Heart left ventricle (tissue), 16 donors: ENCODE results near the gene ZNF419. TPM values are rescaled to one million over a fixed set of nuclear protein-coding genes. Genes with fewer than 3 reads are reported as not detected.
A peak's percentile ranks its signal among the peaks of the same experiment; 100 is the strongest.
"Not testable (repeated sequence)": the region's sequence is repeated elsewhere in the genome, so short reads cannot be mapped to it uniquely, and the experiment has no call there.

Experiments
- ATAC-seq, 4 donors: fragments of 200-7000 bp; cut with Tn5 transposase; one replicate each; pipeline ENCODE4 v1.9.1; 2020 to 2022; ENCODE audit warnings: moderate library complexity in 4 of 4, mild to moderate bottlenecking in 3 of 4, moderate number of reproducible peaks in 1 of 4
- DNase-seq, 5 donors: peaks; one replicate each; pipeline ENCODE4 v3.0.0-alpha.2; 2020
- H3K27ac ChIP-seq, 12 donors: fragments of 200-600 bp; sonication (generic) in 4 of 12; one replicate each; pipeline versions ENCODE4 v1.5.0 to v1.8.0; 2016 to 2022; ENCODE audit warnings: mild to moderate bottlenecking in 2 of 12
- H3K27me3 ChIP-seq, 9 donors: fragments of 200-600 bp; sonication (generic) in 2 of 9; one replicate each; pipeline versions ENCODE4 v1.5.1 to v1.8.0; 2016 to 2022; ENCODE audit warnings: mild to moderate bottlenecking in 3 of 9
- H3K36me3 ChIP-seq, 9 donors: fragments of 200-600 bp; sonication (generic) in 2 of 9; one replicate each; pipeline versions ENCODE4 v1.5.0 to v1.8.0; 2018 to 2022; ENCODE audit warnings: mild to moderate bottlenecking in 2 of 9
- H3K4me1 ChIP-seq, 12 donors: fragments of 200-600 bp; sonication (generic) in 4 of 12; one replicate each; pipeline versions ENCODE4 v1.5.0 to v1.8.0; 2016 to 2022; ENCODE audit warnings: mild to moderate bottlenecking in 3 of 12
- H3K4me3 ChIP-seq, 12 donors: fragments of 200-600 bp; sonication (generic) in 4 of 12; one replicate each; pipeline versions ENCODE4 v1.5.0 to v1.8.0; 2017 to 2022; ENCODE audit warnings: mild to moderate bottlenecking in 9 of 12, moderate library complexity in 4 of 12
- H3K9me3 ChIP-seq, 12 donors: fragments of 200-600 bp; sonication (generic) in 4 of 12; one replicate each; pipeline versions ENCODE4 v1.5.0 to v1.8.0; 2016 to 2022; ENCODE audit warnings: mild to moderate bottlenecking in 1 of 12
- CTCF ChIP-seq, 12 donors: fragments of 200-600 bp; sonication (generic) in 4 of 12; IDR thresholded peaks; one replicate each; pipeline versions ENCODE4 v1.5.0 to v1.8.0; 2018 to 2022; ENCODE audit warnings: antibody characterized with exemption in 12 of 12, mild to moderate bottlenecking in 5 of 12
- POLR2A ChIP-seq, 2 donors: fragments of 450-650 bp; IDR thresholded peaks; one replicate each; pipeline ENCODE4 v1.6.1; 2017; ENCODE audit warnings: antibody characterized with exemption in 2 of 2, mild to moderate bottlenecking in 2 of 2, moderate library complexity in 2 of 2
- WGBS, 4 donors: extraction: QIAGEN DNeasy Blood & Tissue Kit in 2 of 4; methylation state at CpG; one replicate each; pipeline versions ENCODE4 v1.1.5 to v1.1.7; 2013 to 2018; 5-methylcytosine and 5-hydroxymethylcytosine counted together
- intact Hi-C, 10 donors: fragments of 100-400 bp; cut with DNase I; formaldehyde crosslinking; loops; one replicate each; pipeline versions ENCODE4 v1.11.1 to v1.14.2; 2022
- polyA plus RNA-seq, 2 donors: library from polyadenylated mRNA; stranded (reverse); fragments of 200-250 nt; gene quantifications; one replicate each; pipeline ENCODE4 v1.2.3, GENCODE V29; 2013
- total RNA-seq, 9 donors: library from RNA; depleted of rRNA in 2 of 9; stranded (reverse); fragments of >200 nt in 2 of 9; fragmentation: NEBNext Ultra II Directional in 3 of 9; extraction: Animal tissue kit (Norgen Biotek cat#: 25700) in 3 of 9; gene quantifications; one replicate each; pipeline versions ENCODE4 v1.1.0 to v1.2.4, GENCODE V29; 2016 to 2023
- donor health status: ischemic (EF 13 %, LVEDD 7.1; RV severe dilation, severe dysfunction).
- donor health status: healthy with polysubstance abuse.
- donor health status: DM: no; HTN: yes; CAD: no.
- donor health status: DM: no; HTN: no; CAD: no.
- donor health status: ischemic (EF 25% LVEDD 6.9; RV normal size, moderate dysfunction).
- donor health status: ischemic (EF 25% LVEDD 5.7; RV mildly dilated, moderate dysfunction).
- donor health status: healthy.
- donor health status: DM: yes; HTN: yes; CAD: no.
- donor health status: ischemic (EF 35%, LVEDD 5.7; RV mildly dilated, moderate dysfunction).
- donor health status: nonischemic (EF 11% LVEDD 7.7; RV severe dilation, severe dysfunction).
- donor health status: DM: yes; HTN: yes; CAD: no.
- donor health status: PGD.
- donor health status: ischemic (EF 29% LVEDD 5.4; RV normal size, mild dysfunction).
- donor health status: nonischemic (EF 23%, LVEDD 6.1; RV moderate dilation, normal function).

The ZNF419 gene
- total and polyA plus RNA-seq, 11 donors, result 5.6 to 11.5 (median 7.6) TPM

- no peak for DNase-seq
- Histone ChIP-seq H3K27ac (no peak overlapping the region), H3K4me3 (no peak overlapping the region), H3K4me1 (no peaks in the 10 kb centered on the region), H3K27me3 (no peaks in the 10 kb centered on the region), H3K36me3 (peaks cover 0 to 63% (median 35%) of the 10 kb centered on the region in 9 donors), H3K9me3 (peaks cover 0 to 46% (median 35%) of the 10 kb centered on the region in 12 donors)
- WGBS, 4 donors, result 81 to 91% (median 91%) methylated on average over 5 of the region's 5 CpGs
- TF ChIP-seq POLR2A (IDR thresholded peaks at IDR 0.05), result no peak
- TF ChIP-seq CTCF (IDR thresholded peaks at IDR 0.05), result no peak
- intact Hi-C loops, result no loop called here
- ATAC-seq, result no peak
These were observed 27.7 kb downstream of the ZNF419 start for GRCh38 chr19:57515255-57515654.

GRCh38 chr19:57518021-57518420 is 30.5 kb downstream of the ZNF419 start:
- intact Hi-C loops, H3K27me3 ChIP-seq, H3K4me1 ChIP-seq, DNase-seq, H3K27ac ChIP-seq, ATAC-seq, H3K4me3 ChIP-seq: not testable (repeated sequence)
- H3K36me3 ChIP-seq, result peaks cover 0 to 48% (median 26%) of the 10 kb centered on the region in 9 donors
- peaks cover 0 to 20% (median 14%) of the 10 kb centered on the region in 12 donors for H3K9me3 ChIP-seq
- WGBS, 4 donors, result 87 to 91% (median 89%) methylated on average over 4 of the region's 4 CpGs

GRCh38 chr19:57527136-57527881 is 39.8 kb downstream of the ZNF419 start, which contains the start of gene ZNF549:
TSS of gene ZNF549 (plus strand) at chr19:57527356. CDS start at chr19:57527574, 218 bp downstream.
- Histone ChIP-seq H3K27ac (peak within 1 kb of the TSS; percentile 59 to 91 (median 84)), H3K4me3 (peak within 1 kb of the TSS; percentile 69 to 98 (median 84)), H3K27me3 (no peaks in the 10 kb centered on the region), H3K36me3 (peaks cover 0 to 21% (median 13%) of the 10 kb centered on the region in 9 donors), H3K9me3 (peaks cover 0 to 33% (median 9%) of the 10 kb centered on the region in 12 donors), H3K4me1 (peaks cover 0 to 16% (median 13%) of the 10 kb centered on the region in 12 donors)
- peak; percentile 100 for ATAC-seq
- peak; percentile 89 to 93 (median 91) for DNase-seq
- TF ChIP-seq POLR2A (IDR thresholded peaks at IDR 0.05) (peak in 1 of 2 donors; percentile 46), CTCF (IDR thresholded peaks at IDR 0.05) (no peak)
- 0 to 2% (median 1%) methylated on average over 52 to 64 of the region's 64 CpGs for WGBS, 4 donors
- intact Hi-C loops, result loop anchor here in 2 of 10 donors (2.0 to 5.0 kb wide), 2 partner anchors 31 to 50 kb away; partner anchors contain the start of genes ZNF416 (in 1 of the 2) and ZNF550 (in 1 of the 2)

GRCh38 chr19:57537953-57538547 is 50.5 kb downstream of the ZNF419 start:
- Histone ChIP-seq H3K9me3 (peaks cover 0 to 100% (median 93%) of the 10 kb centered on the region in 12 donors), H3K4me3 (no peak overlapping the region), H3K27me3 (no peaks in the 10 kb centered on the region), H3K36me3 (peaks cover 12 to 100% (median 72%) of the 10 kb centered on the region in 9 donors), H3K4me1 (no peaks in the 10 kb centered on the region), H3K27ac (no peak overlapping the region)
- ATAC-seq, result no peak
- WGBS, 4 donors, result 96 to 99% (median 98%) methylated on average over 7 of the region's 7 CpGs
- DNase-seq, result no peak
- TF ChIP-seq POLR2A (IDR thresholded peaks at IDR 0.05) (no peak), CTCF (IDR thresholded peaks at IDR 0.05) (no peak)
- intact Hi-C loops, result no loop called here

Other genes with a start within 250 kb of the ZNF419 start
- gene ZNF805, start 247.1 kb upstream of the ZNF419 start, total RNA-seq, result 10 to 100 TPM in 7 of 9 donors, 1 to 10 TPM in 2; 7.0 to 15.3 (median 11.4) TPM
- gene ZNF805, start 247.1 kb upstream of the ZNF419 start, polyA plus RNA-seq, result 1 to 10 TPM in 1 of 2 donors, under 1 TPM in 1; 0.80 to 2.4 TPM
- gene ZNF460, start 207.3 kb upstream of the ZNF419 start, total RNA-seq, result 10 to 100 TPM; 20.1 to 47.9 (median 38.0) TPM
- 1 to 10 TPM; 3.6 to 4.6 TPM for gene ZNF460, start 207.3 kb upstream of the ZNF419 start, polyA plus RNA-seq
- gene ZNF543, start 167.3 kb upstream of the ZNF419 start, total RNA-seq, result 1 to 10 TPM; 4.3 to 9.1 (median 7.1) TPM
- 1 to 10 TPM; 1.6 to 2.0 TPM for gene ZNF543, start 167.3 kb upstream of the ZNF419 start, polyA plus RNA-seq
- gene ZNF304, start 136.5 kb upstream of the ZNF419 start, total RNA-seq, result 10 to 100 TPM in 4 of 9 donors, 1 to 10 TPM in 5; 7.0 to 14.5 (median 9.7) TPM
- 1 to 10 TPM; 2.7 to 6.1 TPM for gene ZNF304, start 136.5 kb upstream of the ZNF419 start, polyA plus RNA-seq
- 10 to 100 TPM in 5 of 9 donors, 1 to 10 TPM in 4; 7.4 to 35.0 (median 12.3) TPM for gene TRAPPC2B, start 124.2 kb upstream of the ZNF419 start, total RNA-seq
- 10 to 100 TPM; 34.4 to 35.6 TPM for gene TRAPPC2B, start 124.2 kb upstream of the ZNF419 start, polyA plus RNA-seq
- gene ZNF547, start 124.2 kb upstream of the ZNF419 start, total RNA-seq, result 1 to 10 TPM; 1.9 to 3.7 (median 2.6) TPM
- gene ZNF547, start 124.2 kb upstream of the ZNF419 start, polyA plus RNA-seq, result 1 to 10 TPM; 1.7 to 2.0 TPM
- 10 to 100 TPM; 11.6 to 20.3 (median 15.3) TPM for gene ZNF548, start 97.9 kb upstream of the ZNF419 start, total RNA-seq
- gene ZNF548, start 97.9 kb upstream of the ZNF419 start, polyA plus RNA-seq, result 10 to 100 TPM in 1 of 2 donors, 1 to 10 TPM in 1; 5.1 to 12.0 TPM
- gene ZNF17, start 76.6 kb upstream of the ZNF419 start, total RNA-seq, result 10 to 100 TPM in 2 of 9 donors, 1 to 10 TPM in 7; 3.9 to 13.5 (median 9.0) TPM
- 1 to 10 TPM; 3.2 to 8.5 TPM for gene ZNF17, start 76.6 kb upstream of the ZNF419 start, polyA plus RNA-seq
- gene ZNF749, start 52.4 kb upstream of the ZNF419 start, total RNA-seq, result 1 to 10 TPM; 2.0 to 8.2 (median 3.7) TPM
- 10 to 100 TPM in 1 of 2 donors, 1 to 10 TPM in 1; 1.2 to 17.4 TPM for gene ZNF749, start 52.4 kb upstream of the ZNF419 start, polyA plus RNA-seq
- 1 to 10 TPM; 2.1 to 6.2 (median 3.0) TPM for gene VN1R1, start 30.6 kb upstream of the ZNF419 start, total RNA-seq
- gene VN1R1, start 30.6 kb upstream of the ZNF419 start, polyA plus RNA-seq, result 1 to 10 TPM; 1.6 to 2.2 TPM
- 10 to 100 TPM; 15.7 to 30.1 (median 24.1) TPM for gene ZNF772, start 10.2 kb upstream of the ZNF419 start, total RNA-seq
- gene ZNF772, start 10.2 kb upstream of the ZNF419 start, polyA plus RNA-seq, result 1 to 10 TPM; 4.2 to 9.1 TPM
- 1 to 10 TPM; 4.1 to 7.3 (median 4.9) TPM for gene ZNF773, start 12.2 kb downstream of the ZNF419 start, total RNA-seq
- 1 to 10 TPM; 4.4 to 5.5 TPM for gene ZNF773, start 12.2 kb downstream of the ZNF419 start, polyA plus RNA-seq
- gene ZNF549, start 39.6 kb downstream of the ZNF419 start, total RNA-seq, result 1 to 10 TPM; 2.5 to 5.2 (median 3.7) TPM
- gene ZNF549, start 39.6 kb downstream of the ZNF419 start, polyA plus RNA-seq, result 1 to 10 TPM; 2.6 to 3.3 TPM
- 10 to 100 TPM in 1 of 9 donors, 1 to 10 TPM in 8; 3.6 to 10.1 (median 7.0) TPM for gene ZNF550, start 72.1 kb downstream of the ZNF419 start, total RNA-seq
- gene ZNF550, start 72.1 kb downstream of the ZNF419 start, polyA plus RNA-seq, result 1 to 10 TPM; 4.2 to 4.8 TPM
- 1 to 10 TPM; 3.3 to 7.3 (median 5.1) TPM for gene ZNF416, start 91.2 kb downstream of the ZNF419 start, total RNA-seq
- 1 to 10 TPM; 1.8 to 3.8 TPM for gene ZNF416, start 91.2 kb downstream of the ZNF419 start, polyA plus RNA-seq
- 1 to 10 TPM; 2.7 to 5.6 (median 4.4) TPM for gene ZIK1, start 96.4 kb downstream of the ZNF419 start, total RNA-seq
- 1 to 10 TPM; 1.1 to 8.0 TPM for gene ZIK1, start 96.4 kb downstream of the ZNF419 start, polyA plus RNA-seq
- 1 to 10 TPM; 2.7 to 7.5 (median 3.9) TPM for gene ZNF530, start 112.1 kb downstream of the ZNF419 start, total RNA-seq
- 1 to 10 TPM; 4.9 to 8.7 TPM for gene ZNF530, start 112.1 kb downstream of the ZNF419 start, polyA plus RNA-seq
- 10 to 100 TPM; 12.6 to 15.8 (median 13.8) TPM for gene ZNF134, start 126.5 kb downstream of the ZNF419 start, total RNA-seq
- 10 to 100 TPM in 1 of 2 donors, 1 to 10 TPM in 1; 5.3 to 14.7 TPM for gene ZNF134, start 126.5 kb downstream of the ZNF419 start, polyA plus RNA-seq
- gene ZNF211, start 145.4 kb downstream of the ZNF419 start, total RNA-seq, result 10 to 100 TPM in 4 of 9 donors, 1 to 10 TPM in 5; 6.8 to 14.4 (median 9.0) TPM
- 10 to 100 TPM in 1 of 2 donors, 1 to 10 TPM in 1; 5.6 to 11.4 TPM for gene ZNF211, start 145.4 kb downstream of the ZNF419 start, polyA plus RNA-seq
- under 1 TPM in 1 of 9 donors, not detected in 8; 0.14 TPM for gene ZSCAN4, start 181.2 kb downstream of the ZNF419 start, total RNA-seq
- gene ZSCAN4, start 181.2 kb downstream of the ZNF419 start, polyA plus RNA-seq, result under 1 TPM; 0.03 to 0.11 TPM
- 10 to 100 TPM in 1 of 9 donors, 1 to 10 TPM in 8; 3.0 to 11.3 (median 4.3) TPM for gene ZNF551, start 194.2 kb downstream of the ZNF419 start, total RNA-seq
- gene ZNF551, start 194.2 kb downstream of the ZNF419 start, polyA plus RNA-seq, result 1 to 10 TPM; 2.4 to 3.9 TPM
- gene ZNF154, start 221.5 kb downstream of the ZNF419 start, total RNA-seq, result 1 to 10 TPM; 1.4 to 5.3 (median 4.0) TPM
- 1 to 10 TPM; 1.4 to 4.3 TPM for gene ZNF154, start 221.5 kb downstream of the ZNF419 start, polyA plus RNA-seq
- gene ZNF671, start 239.9 kb downstream of the ZNF419 start, total RNA-seq, result 10 to 100 TPM in 2 of 9 donors, 1 to 10 TPM in 7; 5.1 to 10.7 (median 7.6) TPM
- 1 to 10 TPM; 4.6 to 4.9 TPM for gene ZNF671, start 239.9 kb downstream of the ZNF419 start, polyA plus RNA-seq